ENCODE results near the gene CNRIP1. TPM values are rescaled to one million over a fixed set of nuclear protein-coding genes. Genes with fewer than 3 reads are reported as not detected.

CNRIP1 gene
- total and polyA plus RNA-seq, 3 donors from 2014 or later: 5.8 to 10.5 (median 9.2) TPM

GRCh38 chr2:68359889-68360288, 40.1 kb upstream of the CNRIP1 start:
- H3K4me3 ChIP-seq: no peak overlapping the region
- TF ChIP-seq CTCF (IDR thresholded peaks at IDR 0.05): peak in 1 of 3 experiments; percentile 24
- no peak for TF ChIP-seq POLR2A (IDR thresholded peaks at IDR 0.05)
- H3K27me3 ChIP-seq: no peaks in the 10 kb centered on the region
- no peaks in the 10 kb centered on the region for H3K9me3 ChIP-seq
- intact Hi-C loops (cut with DNase I; ENCODE audit: low total_unique reads): loop anchor here (10.0 kb wide), 1 partner anchor 75 kb away; no protein-coding TSS in a partner anchor
- H3K36me3 ChIP-seq (ENCODE audit: low read depth, missing control alignments): no peaks in the 10 kb centered on the region
- 82 to 86% methylated on average over 3 of the region's 3 CpGs for WGBS, 2 donors
- H3K4me1 ChIP-seq: peaks cover 3% of the 10 kb centered on the region
- DNase-seq: no peak
- H3K27ac ChIP-seq: no peak overlapping the region

GRCh38 chr2:68357605-68358337, 38.0 kb upstream of the CNRIP1 start:
- WGBS, 2 donors: 71 to 84% methylated on average over 6 of the region's 6 CpGs
- no peaks in the 10 kb centered on the region for H3K9me3 ChIP-seq
- peak in 1 of 3 experiments; percentile 21 for TF ChIP-seq CTCF (IDR thresholded peaks at IDR 0.05)
- TF ChIP-seq POLR2A (IDR thresholded peaks at IDR 0.05): no peak
- peak; percentile 61 for DNase-seq
- peaks cover 3% of the 10 kb centered on the region for H3K4me1 ChIP-seq
- H3K27ac ChIP-seq: no peak overlapping the region
- no peaks in the 10 kb centered on the region for H3K27me3 ChIP-seq
- no peaks in the 10 kb centered on the region for H3K36me3 ChIP-seq (ENCODE audit: low read depth, missing control alignments)
- intact Hi-C loops (cut with DNase I; ENCODE audit: low total_unique reads): no loop called here
- no peak overlapping the region for H3K4me3 ChIP-seq

GRCh38 chr2:68356599-68357239, 37.0 kb upstream of the CNRIP1 start:
- H3K4me1 ChIP-seq: no peaks in the 10 kb centered on the region
- no peaks in the 10 kb centered on the region for H3K27me3 ChIP-seq
- WGBS, 2 donors: 94 to 95% methylated on average over 4 of the region's 4 CpGs
- H3K4me3 ChIP-seq: no peak overlapping the region
- TF ChIP-seq POLR2A (IDR thresholded peaks at IDR 0.05) (no peak), CTCF (IDR thresholded peaks at IDR 0.05) (no peak)
- no peak overlapping the region for H3K27ac ChIP-seq
- DNase-seq: no peak
- H3K9me3 ChIP-seq: no peaks in the 10 kb centered on the region
- intact Hi-C loops (cut with DNase I; ENCODE audit: low total_unique reads): no loop called here
- no peaks in the 10 kb centered on the region for H3K36me3 ChIP-seq (ENCODE audit: low read depth, missing control alignments)

- intact Hi-C loops (cut with DNase I; ENCODE audit: low total_unique reads): no loop called here
- 21 to 34% methylated on average over 2 of the region's 2 CpGs for WGBS, 2 donors
- Histone ChIP-seq H3K4me1 (no peaks in the 10 kb centered on the region), H3K36me3 (ENCODE audit: low read depth, missing control alignments) (no peaks in the 10 kb centered on the region), H3K27ac (no peak overlapping the region), H3K4me3 (no peak overlapping the region), H3K9me3 (no peaks in the 10 kb centered on the region), H3K27me3 (no peaks in the 10 kb centered on the region)
- no peak for TF ChIP-seq CTCF (IDR thresholded peaks at IDR 0.05)
- TF ChIP-seq POLR2A (IDR thresholded peaks at IDR 0.05): no peak
- DNase-seq: no peak
Observed at GRCh38 chr2:68352651-68353391, 33.1 kb upstream of the CNRIP1 start.
